ENCODE results near the gene TEDC1. TPM values are rescaled to one million over a fixed set of nuclear protein-coding genes. Genes with fewer than 3 reads are reported as not detected.

TEDC1 gene
- total RNA-seq, 2 experiments from 2014 or later = 21.7 to 31.8 TPM

GRCh38 chr14:105495101-105495989 is 4.3 kb downstream of the TEDC1 start:
- H3K27me3 Mint-ChIP-seq = no peaks in the 10 kb centered on the region
- H3K4me3 Mint-ChIP-seq = no peak overlapping the region
- ATAC-seq = no peak
- intact Hi-C loops (cut with DNase I, micrococcal nuclease) = no loop called here
- H3K4me1 Mint-ChIP-seq = peaks cover 4% of the 10 kb centered on the region
- H3K9me3 Mint-ChIP-seq (ENCODE audit: low read depth) = no peaks in the 10 kb centered on the region
- CTCF ChIA-PET = no interaction called here
- H3K36me3 Mint-ChIP-seq (ENCODE audit: low read depth) = peaks cover 4% of the 10 kb centered on the region
- no peak for DNase-seq
- POLR2A ChIA-PET = no interaction called here
- H3K27ac Mint-ChIP-seq = no peak overlapping the region

GRCh38 chr14:105495990-105496830 is 5.2 kb downstream of the TEDC1 start:
- Mint-ChIP-seq H3K9me3 (ENCODE audit: low read depth) (no peaks in the 10 kb centered on the region), H3K4me1 (peaks cover 4% of the 10 kb centered on the region), H3K27ac (no peak overlapping the region), H3K36me3 (ENCODE audit: low read depth) (peaks cover 4% of the 10 kb centered on the region), H3K27me3 (no peaks in the 10 kb centered on the region), H3K4me3 (no peak overlapping the region)
- intact Hi-C loops (cut with DNase I, micrococcal nuclease) = no loop called here
- ATAC-seq (no peak), DNase-seq (no peak)
- POLR2A ChIA-PET = interaction anchor here (0.6 kb wide), 2 partner anchors 38 to 497 kb away, joined by 3 read pairs; no protein-coding TSS in a partner anchor
- CTCF ChIA-PET = no interaction called here

- Mint-ChIP-seq H3K27ac (no peak overlapping the region), H3K36me3 (ENCODE audit: low read depth) (peaks cover 3% of the 10 kb centered on the region), H3K4me3 (no peak overlapping the region), H3K4me1 (peaks cover 1% of the 10 kb centered on the region), H3K9me3 (ENCODE audit: low read depth) (no peaks in the 10 kb centered on the region), H3K27me3 (no peaks in the 10 kb centered on the region)
- ATAC-seq (no peak), DNase-seq (no peak)
- CTCF ChIA-PET = no interaction called here
- intact Hi-C loops (cut with DNase I, micrococcal nuclease) = no loop called here
- POLR2A ChIA-PET = interaction anchor here (0.6 kb wide), 2 partner anchors 37 to 497 kb away, joined by 3 read pairs; no protein-coding TSS in a partner anchor
Observed at GRCh38 chr14:105496831-105497591, 6.0 kb downstream of the TEDC1 start.

GRCh38 chr14:105497671-105498429 is 6.8 kb downstream of the TEDC1 start:
- H3K36me3 Mint-ChIP-seq (ENCODE audit: low read depth) = peaks cover 3% of the 10 kb centered on the region
- CTCF ChIA-PET = no interaction called here
- no peaks in the 10 kb centered on the region for H3K9me3 Mint-ChIP-seq (ENCODE audit: low read depth)
- intact Hi-C loops (cut with DNase I, micrococcal nuclease) = no loop called here
- DNase-seq = no peak
- POLR2A ChIA-PET = no interaction called here
- no peak overlapping the region for H3K27ac Mint-ChIP-seq
- no peaks in the 10 kb centered on the region for H3K4me1 Mint-ChIP-seq
- H3K27me3 Mint-ChIP-seq = no peaks in the 10 kb centered on the region
- H3K4me3 Mint-ChIP-seq = no peak overlapping the region
- ATAC-seq = no peak

- Mint-ChIP-seq H3K27me3 (no peaks in the 10 kb centered on the region), H3K36me3 (ENCODE audit: low read depth) (no peaks in the 10 kb centered on the region), H3K9me3 (ENCODE audit: low read depth) (no peaks in the 10 kb centered on the region), H3K27ac (no peak overlapping the region), H3K4me1 (no peaks in the 10 kb centered on the region), H3K4me3 (no peak overlapping the region)
- DNase-seq = no peak
- intact Hi-C loops (cut with DNase I, micrococcal nuclease) = no loop called here
- ChIA-PET CTCF (no interaction called here), POLR2A (no interaction called here)
- ATAC-seq = no peak
Observed at GRCh38 chr14:105498430-105499255, 7.6 kb downstream of the TEDC1 start.

GRCh38 chr14:105499256-105500035 is 8.4 kb downstream of the TEDC1 start:
- H3K9me3 Mint-ChIP-seq (ENCODE audit: low read depth) = no peaks in the 10 kb centered on the region
- H3K36me3 Mint-ChIP-seq (ENCODE audit: low read depth) = no peaks in the 10 kb centered on the region
- no peak for ATAC-seq
- DNase-seq = no peak
- H3K4me1 Mint-ChIP-seq = no peaks in the 10 kb centered on the region
- no peak overlapping the region for H3K4me3 Mint-ChIP-seq
- intact Hi-C loops (cut with DNase I, micrococcal nuclease) = no loop called here
- no peaks in the 10 kb centered on the region for H3K27me3 Mint-ChIP-seq
- ChIA-PET CTCF (no interaction called here), POLR2A (no interaction called here)
- H3K27ac Mint-ChIP-seq = no peak overlapping the region

- H3K9me3 Mint-ChIP-seq (ENCODE audit: low read depth) = no peaks in the 10 kb centered on the region
- H3K27ac Mint-ChIP-seq = no peak overlapping the region
- DNase-seq (no peak), ATAC-seq (no peak)
- no peaks in the 10 kb centered on the region for H3K4me1 Mint-ChIP-seq
- no peaks in the 10 kb centered on the region for H3K27me3 Mint-ChIP-seq
- intact Hi-C loops (cut with DNase I, micrococcal nuclease) = no loop called here
- H3K4me3 Mint-ChIP-seq = no peak overlapping the region
- POLR2A ChIA-PET = no interaction called here
- CTCF ChIA-PET = no interaction called here
- H3K36me3 Mint-ChIP-seq (ENCODE audit: low read depth) = no peaks in the 10 kb centered on the region
Observed at GRCh38 chr14:105500036-105500725, 9.1 kb downstream of the TEDC1 start.

GRCh38 chr14:105500726-105501101 is 9.7 kb downstream of the TEDC1 start:
- ATAC-seq (no peak), DNase-seq (no peak)
- Mint-ChIP-seq H3K36me3 (ENCODE audit: low read depth) (no peaks in the 10 kb centered on the region), H3K4me1 (no peaks in the 10 kb centered on the region), H3K27ac (no peak overlapping the region), H3K4me3 (no peak overlapping the region), H3K9me3 (ENCODE audit: low read depth) (no peaks in the 10 kb centered on the region), H3K27me3 (no peaks in the 10 kb centered on the region)
- intact Hi-C loops (cut with DNase I, micrococcal nuclease) = no loop called here
- ChIA-PET POLR2A (no interaction called here), CTCF (no interaction called here)

GRCh38 chr14:105501504-105502291 is 10.7 kb downstream of the TEDC1 start:
- Mint-ChIP-seq H3K27ac (no peak overlapping the region), H3K36me3 (ENCODE audit: low read depth) (no peaks in the 10 kb centered on the region), H3K4me3 (no peak overlapping the region), H3K27me3 (no peaks in the 10 kb centered on the region), H3K9me3 (ENCODE audit: low read depth) (no peaks in the 10 kb centered on the region), H3K4me1 (no peaks in the 10 kb centered on the region)
- intact Hi-C loops (cut with DNase I, micrococcal nuclease) = no loop called here
- ChIA-PET POLR2A (interaction anchor here (0.7 kb wide), 1 partner anchor 1622 kb away, joined by 3 read pairs; no protein-coding TSS in a partner anchor), CTCF (interaction anchor here (0.6 kb wide), 1 partner anchor 8 kb away, joined by 4 read pairs; no protein-coding TSS in a partner anchor)
- no peak for ATAC-seq
- DNase-seq = no peak

Data from activated CD4-positive, alpha-beta T cell treated with anti-CD3 and anti-CD28 coated beads for 36 hours (primary cell).